ENCODE measurements around the gene PRKG1. TPM values are rescaled to one million over a fixed set of nuclear protein-coding genes. Genes with fewer than 3 reads are reported as not detected.

The PRKG1 gene
- total and polyA plus RNA-seq, 2 of the 4 experiments (the other 2 are of a cell fraction): 3.5 to 18.3 TPM

DNA sequence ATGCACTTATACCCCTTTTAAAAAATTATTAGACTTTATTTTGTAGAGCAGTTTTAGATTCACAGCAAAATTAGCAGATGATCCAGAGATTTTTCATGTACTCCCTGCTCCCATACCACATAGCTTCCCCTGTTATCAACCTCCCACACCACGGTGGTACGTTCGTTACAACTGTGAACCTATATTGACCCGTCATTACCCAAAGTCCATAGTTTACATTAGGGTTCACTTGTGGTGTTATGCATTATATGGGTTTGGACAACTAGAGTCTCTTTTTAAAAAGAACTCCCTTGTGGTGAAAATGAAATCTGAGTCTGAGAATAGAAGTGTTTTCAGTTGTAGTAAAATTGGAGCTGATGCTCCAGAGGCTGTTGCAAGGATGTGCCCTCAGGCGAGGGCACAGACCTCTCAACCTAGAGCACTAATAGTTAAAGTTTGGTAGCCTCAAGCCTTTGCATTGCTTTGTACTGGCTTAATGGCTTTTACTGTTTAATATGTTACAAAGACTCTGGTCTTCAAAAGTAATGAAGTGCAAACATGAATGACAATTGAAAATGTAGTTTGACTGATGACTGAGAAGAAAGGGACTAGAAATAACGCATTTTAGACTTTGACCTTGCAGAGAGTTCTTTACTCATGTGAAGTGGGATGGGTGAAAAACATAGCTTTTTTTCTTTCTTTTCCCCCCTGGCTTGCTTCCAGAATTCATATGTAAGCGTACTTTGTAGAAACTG lies 655.7 kb downstream of the PRKG1 start:
- in situ Hi-C loops (cut with MboI; ENCODE audit: low sequenced_read_pairs): no loop called here
- ChIA-PET CTCF (no interaction called here), POLR2A (ENCODE audit: unreplicated experiment) (no interaction called here)
- Histone ChIP-seq H2AK5ac (ENCODE audit: low read depth, low read length) (no peak overlapping the region), H3K79me1 (ENCODE audit: low read depth in 1 of 2, low read length in 2 of 2) (0 out of 4 replicates have a peak, but pooled peaks cover 0 to 2% of the 10 kb centered on the region in 2 experiments), H3K56ac (ENCODE audit: extremely low read depth, insufficient read depth, low read length) (no peak overlapping the region), H3K9me3 (ENCODE audit: control insufficient read depth, insufficient read depth, low read length) (no peaks in the 10 kb centered on the region), H3K23ac (ENCODE audit: low read depth, low read length) (no peak overlapping the region), H4K8ac (ENCODE audit: low read depth in 2 of 2, low read length in 2 of 2) (no peak overlapping the region), H3K36me3 (ENCODE audit: control insufficient read depth, insufficient read depth, low read length) (no peaks in the 10 kb centered on the region), H4K91ac (ENCODE audit: insufficient read depth, low read depth, low read length) (no peak overlapping the region), H2BK20ac (ENCODE audit: low read depth, low read length) (no peak overlapping the region), H3K27me3 (ENCODE audit: control insufficient read depth, insufficient read depth, low read length) (no peaks in the 10 kb centered on the region), H3K9me1 (ENCODE audit: insufficient read depth, low read length) (no peaks in the 10 kb centered on the region), H3K9ac (ENCODE audit: low read depth, low read length) (no peak overlapping the region), H4K20me1 (ENCODE audit: insufficient read depth, low read length) (no peaks in the 10 kb centered on the region), H2BK5ac (ENCODE audit: low read depth, low read length, poor library complexity, severe bottlenecking) (no peak overlapping the region), H3K14ac (replicated peaks; ENCODE audit: low read depth, low read length) (no peak overlapping the region), H3K27ac (ENCODE audit: insufficient read depth, low read length) (no peak overlapping the region), H3K18ac (ENCODE audit: low read depth, low read length) (no peak overlapping the region), H3K4ac (ENCODE audit: low read depth, low read length) (no peak overlapping the region), H2BK15ac (ENCODE audit: low read depth, low read length) (no peak overlapping the region), H4K5ac (ENCODE audit: low read depth, low read length) (no peak overlapping the region), H3K4me1 (ENCODE audit: control insufficient read depth, insufficient read depth, low read length) (no peaks in the 10 kb centered on the region; the same call in 1 of the 2 replicates), H2AFZ (replicated peaks; ENCODE audit: low read length, poor library complexity) (no peak overlapping the region), H3K4me2 (ENCODE audit: low read depth, low read length) (no peak overlapping the region), H2AK9ac (replicated peaks; ENCODE audit: low read depth, low read length, poor library complexity) (no peak overlapping the region), H2BK120ac (ENCODE audit: low read depth, low read length) (no peak overlapping the region), H3K4me3 (ENCODE audit: insufficient read depth, low read depth, low read length) (no peak overlapping the region)
- dilution Hi-C loops (cut with HindIII; ENCODE audit: low sequenced_read_pairs, unreplicated experiment): no loop called here
- no peak for ATAC-seq (ENCODE audit: low read depth)
- no CpG with 5 or more reads among the region's 7 CpGs for WGBS, 2 experiments (ENCODE audit: extremely low coverage in 2 of 2, insufficient read length in 1 of 2)
- TF ChIP-seq RFX5 (IDR thresholded peaks at IDR 0.05; ENCODE audit: low read depth, low read length): no peak
- TF ChIP-seq ELK1 (IDR thresholded peaks at IDR 0.05; ENCODE audit: borderline replicate concordance, low read depth, low read length): no peak
- no peak for TF ChIP-seq RCOR1 (IDR thresholded peaks at IDR 0.05; ENCODE audit: insufficient replicate concordance, low read length)
- no peak for TF ChIP-seq POLR2A (IDR thresholded peaks at IDR 0.05; ENCODE audit: low read depth, low read length)
- TF ChIP-seq NFE2L2 (IDR thresholded peaks at IDR 0.05; ENCODE audit: low read depth, low read length): no peak
- TF ChIP-seq RAD21 (IDR thresholded peaks at IDR 0.05; ENCODE audit: low read length): no peak
- TF ChIP-seq CEBPB (IDR thresholded peaks at IDR 0.05; ENCODE audit: low read depth, low read length): no peak
- TF ChIP-seq FOS (IDR thresholded peaks at IDR 0.05; ENCODE audit: low read depth, low read length): no peak
- TF ChIP-seq CTCF (conservative IDR thresholded peaks at IDR 0.05; ENCODE audit: low read depth, low read length): no peak
- TF ChIP-seq CHD1 (IDR thresholded peaks at IDR 0.05; ENCODE audit: low read depth, low read length): no peak
- no peak for TF ChIP-seq MAZ (IDR thresholded peaks at IDR 0.05; ENCODE audit: borderline replicate concordance, low read depth, low read length)
- no peak for TF ChIP-seq USF2 (IDR thresholded peaks at IDR 0.05; ENCODE audit: low read depth, low read length)
- no peak for TF ChIP-seq BHLHE40 (IDR thresholded peaks at IDR 0.05; ENCODE audit: low read depth, low read length)
- no peak for TF ChIP-seq MXI1 (IDR thresholded peaks at IDR 0.05; ENCODE audit: borderline replicate concordance, low read depth, low read length)
- TF ChIP-seq MAFK (IDR thresholded peaks at IDR 0.05; ENCODE audit: low read depth, low read length): no peak
- TF ChIP-seq SMC3 (IDR thresholded peaks at IDR 0.05; ENCODE audit: low read depth, low read length): no peak
- no TSS peak for BruUV-seq (replicated peaks)
- no peak for DNase-seq
- intact Hi-C loops (cut with micrococcal nuclease): no loop called here
